22Rv1 (cell line): ENCODE data around the gene AAGAB.

Experiments used
- CTCF ChIP-seq: fragments of 450-650 bp; IDR thresholded peaks from 2 replicates; pipeline ENCODE4 v1.5.1; 2017; ENCODE audit warnings: mild to moderate bottlenecking
- ZFX ChIP-seq: fragments of 450-650 bp; IDR thresholded peaks from 2 replicates; pipeline ENCODE4 v1.6.1; 2017; ENCODE audit warnings: antibody characterized with exemption, borderline replicate concordance

- TF ChIP-seq CTCF (no peak), ZFX (no peak)
Measured at GRCh38 chr15:67241132-67241855, 13.2 kb downstream of the AAGAB start.
